GM12801 (cell line): ENCODE results near the gene GAS2L3.
A peak's percentile ranks its signal among the peaks of the same experiment; 100 is the strongest.

Source experiments
- CTCF ChIP-seq: IDR thresholded peaks from one replicate; pipeline ENCODE4 v1.5.1; 2011; ENCODE audit warnings: control low read depth; ENCODE audit not compliant: insufficient read length; ENCODE audit errors: extremely low read depth

The GAS2L3 gene

GRCh38 chr12:100669922-100670321, 96.4 kb downstream of the GAS2L3 start:
- TF ChIP-seq CTCF, result no peak

GRCh38 chr12:100671396-100672074, 98.1 kb downstream of the GAS2L3 start:
- TF ChIP-seq CTCF, result no peak

- peak; percentile 1 for TF ChIP-seq CTCF
Observed at GRCh38 chr12:100672075-100672592, 98.7 kb downstream of the GAS2L3 start.

DNA sequence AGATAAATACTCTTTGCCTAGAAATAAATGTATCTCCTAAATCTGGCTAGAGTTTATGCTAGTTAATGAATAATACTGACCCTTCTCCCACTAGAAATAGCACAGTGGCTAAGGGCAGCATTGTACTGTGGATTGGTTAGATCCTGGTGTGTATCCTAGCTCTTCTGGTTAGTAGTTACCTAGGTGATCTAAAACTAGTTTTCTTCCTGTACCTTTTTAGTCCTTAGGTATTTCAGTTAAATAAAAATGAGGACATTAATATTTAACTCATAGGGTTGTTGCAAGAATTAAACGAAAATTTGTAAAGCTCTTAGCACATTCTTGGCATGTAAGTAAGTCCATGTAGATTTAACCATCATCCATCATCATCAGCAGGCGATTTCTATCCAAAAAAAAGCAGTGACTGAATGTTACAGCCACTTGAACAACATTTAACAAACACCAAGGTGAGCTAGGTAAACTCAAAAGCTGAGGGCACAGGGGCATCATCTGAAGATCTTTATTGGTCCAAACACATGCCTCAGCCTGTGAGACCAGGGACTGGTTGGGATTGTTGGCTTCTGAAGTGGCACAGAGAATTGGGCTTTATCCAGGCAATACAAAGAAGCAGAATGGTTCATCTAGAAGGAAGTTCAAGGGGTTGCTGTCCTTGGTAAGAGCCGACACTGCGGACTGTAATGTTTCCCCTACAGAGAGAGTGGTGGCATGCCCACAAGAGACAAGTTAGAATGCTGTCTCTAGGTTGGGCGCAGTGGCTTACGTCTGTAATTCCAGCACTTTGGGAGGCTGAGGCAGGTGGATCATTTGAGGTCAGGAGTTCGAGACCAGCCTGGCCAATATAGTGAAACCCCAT, 100.8 kb downstream of the GAS2L3 start:
- no peak for TF ChIP-seq CTCF
